A549 (cell line): ENCODE data around the gene GOLGA7B. TPM values are rescaled to one million over a fixed set of nuclear protein-coding genes. Genes with fewer than 3 reads are reported as not detected.
A peak's percentile ranks its signal among the peaks of the same experiment; 100 is the strongest.
"Not testable (repeated sequence)": the region's sequence is repeated elsewhere in the genome, so short reads cannot be mapped to it uniquely, and the experiment has no call there.

Experiments used
- ATAC-seq, 2 experiments: fragments of 200-7000 bp in 1 of 2; fragments of >200 bp in 1 of 2; cut with Nextera tagmentation in 1 of 2; cut with Tn5 transposase in 1 of 2; 3 replicates each; pipeline versions ENCODE4 v1.8.0 to v1.9.1; 2018 to 2020; ENCODE audit warnings: mild to moderate bottlenecking in 1 of 2, moderate library complexity in 1 of 2
- CTCF ChIA-PET: fragments of 300-600 bp; sonication (Branson Sonifier 250); formaldehyde crosslinking; extraction: SDS; loops from one replicate; lab custom pipeline; 2021; ENCODE audit warnings: antibody characterized with exemption, inconsistent platforms; lab: Yijun Ruan, JAX
- POLR2A ChIA-PET: fragments of 350-600 bp; formaldehyde crosslinking; extraction: SDS; loops from one replicate; lab custom pipeline; 2021; ENCODE audit warnings: antibody characterized with exemption, inconsistent platforms; lab: Yijun Ruan, JAX
- DNase-seq, 2 experiments: peaks; one replicate each; pipeline versions ENCODE4 v3.0.0 to v3.0.0-alpha.2; 2011 to 2016; ENCODE audit warnings: low read depth in 1 of 2, low spot score in 1 of 2
- FAIRE-seq: peaks from 2 replicates; lab custom pipeline; 2011; peaks lifted over from hg19 to GRCh38; lab: Jason Lieb, UNC
- H3K27ac ChIP-seq, 2 experiments: fragments of >200 bp; sonication (Bioruptor Twin); formaldehyde crosslinking; 3 replicates each; pipeline ENCODE4 v1.5.1; 2016 to 2017
- H3K4me1 ChIP-seq: fragments of >200 bp; sonication (Bioruptor Twin); formaldehyde crosslinking; 3 replicates; pipeline ENCODE4 v1.6.1; 2016
- H3K4me2 ChIP-seq: fragments of >200 bp; sonication (Bioruptor Twin); formaldehyde crosslinking; 3 replicates; pipeline ENCODE4 v1.6.1; 2016
- H3K4me3 ChIP-seq: fragments of >200 bp; sonication (Bioruptor Twin); formaldehyde crosslinking; 3 replicates; pipeline ENCODE4 v1.5.1; 2016
- H3K9me3 ChIP-seq: fragments of >200 bp; sonication (Bioruptor Twin); formaldehyde crosslinking; 3 replicates; pipeline ENCODE4 v1.6.1; 2016
- CBX8 ChIP-seq: fragments of 200-600 bp; sonication (generic); IDR thresholded peaks from 2 replicates; pipeline ENCODE4 v1.6.1; 2016
- CHD2 ChIP-seq: fragments of 150-350 bp; IDR thresholded peaks from 2 replicates; pipeline ENCODE4 v1.6.1; 2014; ENCODE audit warnings: low read length; ENCODE audit not compliant: partially characterized antibody
- EHF ChIP-seq: fragments of 250-450 bp; sonication (Bioruptor Pico); IDR thresholded peaks from 2 replicates; pipeline ENCODE4 v1.5.0; 2020; ENCODE audit warnings: mild to moderate bottlenecking
- FOSB ChIP-seq: fragments of 250-450 bp; sonication (Bioruptor Pico); IDR thresholded peaks from 2 replicates; pipeline ENCODE4 v1.5.0; 2020; ENCODE audit warnings: mild to moderate bottlenecking, moderate library complexity
- FOXS1 ChIP-seq: fragments of 250-450 bp; sonication (Bioruptor Pico); IDR thresholded peaks from 2 replicates; pipeline ENCODE4 v1.5.0; 2020; ENCODE audit warnings: mild to moderate bottlenecking, moderate library complexity
- GATA3 ChIP-seq: IDR thresholded peaks from 2 replicates; pipeline ENCODE4 v1.6.1; 2012; ENCODE audit warnings: borderline replicate concordance
- HDAC2 ChIP-seq: fragments of 200-600 bp; sonication (generic); IDR thresholded peaks from 2 replicates; pipeline ENCODE4 v1.6.1; 2016
- HOXB13 ChIP-seq: fragments of 250-450 bp; sonication (Bioruptor Pico); IDR thresholded peaks from 2 replicates; pipeline ENCODE4 v1.5.0; 2020; ENCODE audit warnings: low read depth, mild to moderate bottlenecking, moderate library complexity
- JUN ChIP-seq, 2 experiments: fragments of >200 bp; sonication (Bioruptor Twin); formaldehyde crosslinking; IDR thresholded peaks; 2 replicates in 1 of 2; 3 replicates in 1 of 2; pipeline ENCODE4 v1.6.1; 2016 to 2017
- JUNB ChIP-seq: fragments of >200 bp; sonication (Bioruptor Twin); formaldehyde crosslinking; IDR thresholded peaks from 2 replicates; pipeline ENCODE4 v1.6.1; 2016
- KDM5A ChIP-seq: fragments of 200-600 bp; sonication (generic); IDR thresholded peaks from 2 replicates; pipeline ENCODE4 v1.6.1; 2016; ENCODE audit warnings: antibody characterized with exemption, mild to moderate bottlenecking
- MAFK ChIP-seq: fragments of 450-650 bp; IDR thresholded peaks from 2 replicates; pipeline ENCODE4 v1.6.1; 2014; ENCODE audit not compliant: partially characterized antibody
- NR3C1 ChIP-seq: fragments of >200 bp; sonication (Bioruptor Twin); formaldehyde crosslinking; IDR thresholded peaks from 3 replicates; pipeline ENCODE4 v1.6.1; 2017
- POLR2A ChIP-seq: IDR thresholded peaks from 2 replicates; pipeline ENCODE4 v1.6.1; 2012; ENCODE audit warnings: mild to moderate bottlenecking, low read length
- RCOR1 ChIP-seq: fragments of 150-350 bp; IDR thresholded peaks from 2 replicates; pipeline ENCODE4 v1.6.1; 2014; ENCODE audit warnings: antibody characterized with exemption, low read length, low read depth
- RNF2 ChIP-seq: fragments of 200-600 bp; sonication (generic); IDR thresholded peaks from 2 replicates; pipeline ENCODE4 v1.6.1; 2016; ENCODE audit warnings: low read depth, mild to moderate bottlenecking, antibody characterized with exemption, moderate library complexity, borderline replicate concordance
- SMC3 ChIP-seq: fragments of >200 bp; sonication (Bioruptor Twin); formaldehyde crosslinking; IDR thresholded peaks from 3 replicates; pipeline ENCODE4 v1.6.1; 2018; ENCODE audit warnings: inconsistent platforms
- TP53 ChIP-seq: fragments of 250-450 bp; sonication (Bioruptor Pico); IDR thresholded peaks from 2 replicates; pipeline ENCODE4 v1.5.0; 2021; ENCODE audit warnings: mild to moderate bottlenecking, moderate library complexity
- ZFP36 ChIP-seq: fragments of 450-650 bp; IDR thresholded peaks from 2 replicates; pipeline ENCODE4 v1.6.1; 2014; ENCODE audit warnings: borderline replicate concordance; ENCODE audit not compliant: partially characterized antibody
- ZSCAN20 ChIP-seq: fragments of 250-450 bp; sonication (Bioruptor Pico); IDR thresholded peaks from 2 replicates; pipeline ENCODE4 v1.8.0; 2022; ENCODE audit warnings: mild to moderate bottlenecking, moderate library complexity
- WGBS: methylation state at CpG from one replicate; pipeline ENCODE4 v1.1.6; 2017; ENCODE audit errors: missing lambda C conversion rate; 5-methylcytosine and 5-hydroxymethylcytosine counted together
- polyA plus RNA-seq, 4 experiments: library from polyadenylated mRNA; depleted of rRNA in 3 of 4; stranded (reverse); fragments of >200 nt; fragmentation: RNase III in 1 of 4; extraction: RNeasy Plus Mini Kit Qiagen cat#74134 plus additional on column Dnase treatment in 1 of 4; gene quantifications; 2 replicates in 3 of 4; 3 replicates in 1 of 4; pipeline ENCODE4 v1.2.3, GENCODE V29; 2011 to 2017
- TF ChIP-seq, protein P1 (sequence below): fragments of 250-450 bp; sonication (Bioruptor Pico); IDR thresholded peaks from 2 replicates; pipeline ENCODE4 v1.5.0; 2021; ENCODE audit warnings: mild to moderate bottlenecking, moderate library complexity, borderline replicate concordance
- TF ChIP-seq, protein P2 (sequence below): fragments of 200-600 bp; sonication (generic); IDR thresholded peaks from 2 replicates; pipeline ENCODE4 v1.6.1; 2016; ENCODE audit warnings: antibody characterized with exemption, mild to moderate bottlenecking, moderate library complexity

Gene GOLGA7B
- polyA plus RNA-seq, 2 of the 4 experiments (the other 2 are of a cell fraction): 0.62 to 1.5 TPM

DNA sequence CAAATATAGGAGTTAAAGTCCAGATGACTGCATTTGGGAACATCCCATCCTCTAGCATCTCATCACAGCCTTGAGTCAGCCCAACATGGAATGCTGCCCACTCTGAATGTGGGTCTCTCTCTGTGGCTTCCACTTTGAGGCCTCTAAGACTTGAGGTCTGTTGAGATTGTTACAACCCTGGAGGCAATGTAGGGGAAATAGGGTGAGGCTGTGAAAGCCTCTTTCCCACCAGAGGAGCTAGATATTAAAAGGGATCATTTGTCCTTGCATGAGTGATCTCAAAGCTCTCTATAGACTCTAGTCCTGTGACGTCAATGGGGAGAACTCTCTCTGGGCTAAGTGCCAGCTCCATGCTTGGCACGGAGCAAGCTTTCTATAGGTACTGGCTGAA lies 6.4 kb upstream of the GOLGA7B start:
- ATAC-seq (peak; percentile 69 to 70), FAIRE-seq (peak; percentile 13), DNase-seq (peak in 1 of 2 experiments; percentile 71)
- WGBS: 5% methylated on average over 2 of the region's 2 CpGs
- H3K27ac ChIP-seq: peak overlapping the region; percentile 42 to 64; a peak in 5 of 6 replicates
- no peak overlapping the region for H3K4me3 ChIP-seq
- no peak for TF ChIP-seq RCOR1
- TF ChIP-seq NR3C1: no peak
- TF ChIP-seq, protein P1, sequence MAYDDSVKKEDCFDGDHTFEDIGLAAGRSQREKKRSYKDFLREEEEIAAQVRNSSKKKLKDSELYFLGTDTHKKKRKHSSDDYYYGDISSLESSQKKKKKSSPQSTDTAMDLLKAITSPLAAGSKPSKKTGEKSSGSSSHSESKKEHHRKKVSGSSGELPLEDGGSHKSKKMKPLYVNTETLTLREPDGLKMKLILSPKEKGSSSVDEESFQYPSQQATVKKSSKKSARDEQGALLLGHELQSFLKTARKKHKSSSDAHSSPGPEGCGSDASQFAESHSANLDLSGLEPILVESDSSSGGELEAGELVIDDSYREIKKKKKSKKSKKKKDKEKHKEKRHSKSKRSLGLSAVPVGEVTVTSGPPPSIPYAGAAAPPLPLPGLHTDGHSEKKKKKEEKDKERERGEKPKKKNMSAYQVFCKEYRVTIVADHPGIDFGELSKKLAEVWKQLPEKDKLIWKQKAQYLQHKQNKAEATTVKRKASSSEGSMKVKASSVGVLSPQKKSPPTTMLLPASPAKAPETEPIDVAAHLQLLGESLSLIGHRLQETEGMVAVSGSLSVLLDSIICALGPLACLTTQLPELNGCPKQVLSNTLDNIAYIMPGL (CRISPR knock-in tag): no peak
- no peak for TF ChIP-seq JUNB
- TF ChIP-seq, protein P2, sequence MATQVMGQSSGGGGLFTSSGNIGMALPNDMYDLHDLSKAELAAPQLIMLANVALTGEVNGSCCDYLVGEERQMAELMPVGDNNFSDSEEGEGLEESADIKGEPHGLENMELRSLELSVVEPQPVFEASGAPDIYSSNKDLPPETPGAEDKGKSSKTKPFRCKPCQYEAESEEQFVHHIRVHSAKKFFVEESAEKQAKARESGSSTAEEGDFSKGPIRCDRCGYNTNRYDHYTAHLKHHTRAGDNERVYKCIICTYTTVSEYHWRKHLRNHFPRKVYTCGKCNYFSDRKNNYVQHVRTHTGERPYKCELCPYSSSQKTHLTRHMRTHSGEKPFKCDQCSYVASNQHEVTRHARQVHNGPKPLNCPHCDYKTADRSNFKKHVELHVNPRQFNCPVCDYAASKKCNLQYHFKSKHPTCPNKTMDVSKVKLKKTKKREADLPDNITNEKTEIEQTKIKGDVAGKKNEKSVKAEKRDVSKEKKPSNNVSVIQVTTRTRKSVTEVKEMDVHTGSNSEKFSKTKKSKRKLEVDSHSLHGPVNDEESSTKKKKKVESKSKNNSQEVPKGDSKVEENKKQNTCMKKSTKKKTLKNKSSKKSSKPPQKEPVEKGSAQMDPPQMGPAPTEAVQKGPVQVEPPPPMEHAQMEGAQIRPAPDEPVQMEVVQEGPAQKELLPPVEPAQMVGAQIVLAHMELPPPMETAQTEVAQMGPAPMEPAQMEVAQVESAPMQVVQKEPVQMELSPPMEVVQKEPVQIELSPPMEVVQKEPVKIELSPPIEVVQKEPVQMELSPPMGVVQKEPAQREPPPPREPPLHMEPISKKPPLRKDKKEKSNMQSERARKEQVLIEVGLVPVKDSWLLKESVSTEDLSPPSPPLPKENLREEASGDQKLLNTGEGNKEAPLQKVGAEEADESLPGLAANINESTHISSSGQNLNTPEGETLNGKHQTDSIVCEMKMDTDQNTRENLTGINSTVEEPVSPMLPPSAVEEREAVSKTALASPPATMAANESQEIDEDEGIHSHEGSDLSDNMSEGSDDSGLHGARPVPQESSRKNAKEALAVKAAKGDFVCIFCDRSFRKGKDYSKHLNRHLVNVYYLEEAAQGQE: no peak
- no peak for TF ChIP-seq JUN (IDR thresholded peaks at IDR 0.05)
- TF ChIP-seq ZFP36: no peak
- TF ChIP-seq SMC3: no peak
- no peak for TF ChIP-seq GATA3
- no peak for TF ChIP-seq MAFK
- TF ChIP-seq CHD2: no peak
- TF ChIP-seq TP53: no peak
- no peak for TF ChIP-seq ZSCAN20 (CRISPR knock-in tag)
- TF ChIP-seq KDM5A: no peak
- TF ChIP-seq FOXS1 (CRISPR knock-in tag): no peak
- TF ChIP-seq POLR2A: no peak
- no peak for TF ChIP-seq HOXB13 (CRISPR knock-in tag)
- TF ChIP-seq RNF2: no peak
- TF ChIP-seq HDAC2: no peak
- no peak for TF ChIP-seq CBX8
- peak overlapping the region; percentile 66 for H3K4me2 ChIP-seq
- ChIA-PET CTCF (interaction anchor here (0.6 to 1.8 kb wide), 15 partner anchors 12 to 85 kb away, joined by 3 to 21 read pairs (median 4); no protein-coding TSS in a partner anchor), POLR2A (interaction anchor here (1.0 to 1.5 kb wide), 7 partner anchors 16 to 156 kb away, joined by 3 to 6 read pairs (median 4); partner anchors contain the start of gene AVPI1)
- peaks cover 32% of the 10 kb centered on the region for H3K4me1 ChIP-seq
- H3K9me3 ChIP-seq: no peaks in the 10 kb centered on the region

DNA sequence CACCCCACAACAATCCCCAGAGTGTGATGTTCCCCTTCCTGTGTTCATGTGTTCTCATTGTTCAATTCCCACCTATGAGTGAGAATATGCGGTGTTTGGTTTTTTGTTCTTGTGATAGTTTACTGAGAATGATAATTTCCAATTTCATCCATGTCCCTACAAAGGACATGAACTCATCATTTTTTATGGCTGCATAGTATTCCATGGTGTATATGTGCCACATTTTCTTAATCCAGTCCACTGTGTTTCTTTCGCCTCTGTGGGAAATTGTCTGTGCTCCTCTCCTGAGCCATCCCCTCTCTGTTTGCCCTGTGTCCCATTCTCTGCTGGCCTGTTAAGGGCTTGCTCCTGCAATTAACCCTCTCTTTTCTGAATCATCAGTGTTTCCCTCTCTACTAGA lies 5.7 kb upstream of the GOLGA7B start:
- not testable (repeated sequence) for H3K4me2 ChIP-seq, FAIRE-seq, DNase-seq, H3K9me3 ChIP-seq, H3K4me3 ChIP-seq, H3K27ac ChIP-seq, ATAC-seq
- H3K4me1 ChIP-seq: peaks cover 33% of the 10 kb centered on the region
- POLR2A ChIA-PET: interaction anchor here (1.0 to 1.5 kb wide), 2 partner anchors 26 to 157 kb away, joined by 3 to 6 read pairs; partner anchors contain the start of gene AVPI1
- CTCF ChIA-PET: interaction anchor here (0.7 to 1.8 kb wide), 12 partner anchors 14 to 67 kb away, joined by 3 to 21 read pairs (median 4); no protein-coding TSS in a partner anchor
- WGBS: 82% methylated on average over 1 of the region's 2 CpGs

DNA sequence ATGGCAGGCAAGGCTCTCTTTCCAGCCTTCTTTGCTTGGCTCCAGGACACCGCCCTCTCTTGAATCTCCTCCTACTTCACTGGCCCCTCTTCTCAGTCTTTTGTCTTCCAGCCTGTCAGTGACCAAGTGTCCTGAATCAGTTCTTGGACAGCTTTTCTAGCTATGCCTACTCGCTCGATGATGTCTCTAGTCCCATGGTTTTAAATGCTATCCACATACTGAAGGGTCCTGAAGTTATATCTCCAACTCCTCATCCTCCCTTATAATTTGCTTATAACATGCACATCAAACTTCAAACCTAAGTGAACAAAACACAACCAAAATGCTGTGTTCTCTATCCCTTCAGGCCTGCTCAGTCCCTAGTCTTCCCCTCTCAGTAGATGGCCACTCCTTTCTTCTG lies 5.0 kb upstream of the GOLGA7B start:
- ChIA-PET CTCF (no interaction called here), POLR2A (no interaction called here)
- 95% methylated on average over 3 of the region's 3 CpGs for WGBS
- no peak for TF ChIP-seq EHF (CRISPR knock-in tag)
- no peak for TF ChIP-seq CHD2
- no peak for TF ChIP-seq FOSB (CRISPR knock-in tag)
- TF ChIP-seq, protein P2: peak; percentile 59; the same call in 1 of the 2 replicates
- ATAC-seq (no peak), DNase-seq (no peak), FAIRE-seq (no peak)
- Histone ChIP-seq H3K4me3 (no peak overlapping the region), H3K4me2 (no peak overlapping the region), H3K4me1 (peaks cover 30% of the 10 kb centered on the region), H3K9me3 (no peaks in the 10 kb centered on the region), H3K27ac (no peak overlapping the region)
